Measurements from ENCODE around the gene CFAP44. TPM values are rescaled to one million over a fixed set of nuclear protein-coding genes. Genes with fewer than 3 reads are reported as not detected.

The CFAP44 gene
- total RNA-seq, 1 experiment from 2014 or later = 0.74 TPM

- TF ChIP-seq, protein P1, sequence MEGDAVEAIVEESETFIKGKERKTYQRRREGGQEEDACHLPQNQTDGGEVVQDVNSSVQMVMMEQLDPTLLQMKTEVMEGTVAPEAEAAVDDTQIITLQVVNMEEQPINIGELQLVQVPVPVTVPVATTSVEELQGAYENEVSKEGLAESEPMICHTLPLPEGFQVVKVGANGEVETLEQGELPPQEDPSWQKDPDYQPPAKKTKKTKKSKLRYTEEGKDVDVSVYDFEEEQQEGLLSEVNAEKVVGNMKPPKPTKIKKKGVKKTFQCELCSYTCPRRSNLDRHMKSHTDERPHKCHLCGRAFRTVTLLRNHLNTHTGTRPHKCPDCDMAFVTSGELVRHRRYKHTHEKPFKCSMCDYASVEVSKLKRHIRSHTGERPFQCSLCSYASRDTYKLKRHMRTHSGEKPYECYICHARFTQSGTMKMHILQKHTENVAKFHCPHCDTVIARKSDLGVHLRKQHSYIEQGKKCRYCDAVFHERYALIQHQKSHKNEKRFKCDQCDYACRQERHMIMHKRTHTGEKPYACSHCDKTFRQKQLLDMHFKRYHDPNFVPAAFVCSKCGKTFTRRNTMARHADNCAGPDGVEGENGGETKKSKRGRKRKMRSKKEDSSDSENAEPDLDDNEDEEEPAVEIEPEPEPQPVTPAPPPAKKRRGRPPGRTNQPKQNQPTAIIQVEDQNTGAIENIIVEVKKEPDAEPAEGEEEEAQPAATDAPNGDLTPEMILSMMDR (IDR thresholded peaks at IDR 0.05) = no peak
- TF ChIP-seq, protein P2, sequence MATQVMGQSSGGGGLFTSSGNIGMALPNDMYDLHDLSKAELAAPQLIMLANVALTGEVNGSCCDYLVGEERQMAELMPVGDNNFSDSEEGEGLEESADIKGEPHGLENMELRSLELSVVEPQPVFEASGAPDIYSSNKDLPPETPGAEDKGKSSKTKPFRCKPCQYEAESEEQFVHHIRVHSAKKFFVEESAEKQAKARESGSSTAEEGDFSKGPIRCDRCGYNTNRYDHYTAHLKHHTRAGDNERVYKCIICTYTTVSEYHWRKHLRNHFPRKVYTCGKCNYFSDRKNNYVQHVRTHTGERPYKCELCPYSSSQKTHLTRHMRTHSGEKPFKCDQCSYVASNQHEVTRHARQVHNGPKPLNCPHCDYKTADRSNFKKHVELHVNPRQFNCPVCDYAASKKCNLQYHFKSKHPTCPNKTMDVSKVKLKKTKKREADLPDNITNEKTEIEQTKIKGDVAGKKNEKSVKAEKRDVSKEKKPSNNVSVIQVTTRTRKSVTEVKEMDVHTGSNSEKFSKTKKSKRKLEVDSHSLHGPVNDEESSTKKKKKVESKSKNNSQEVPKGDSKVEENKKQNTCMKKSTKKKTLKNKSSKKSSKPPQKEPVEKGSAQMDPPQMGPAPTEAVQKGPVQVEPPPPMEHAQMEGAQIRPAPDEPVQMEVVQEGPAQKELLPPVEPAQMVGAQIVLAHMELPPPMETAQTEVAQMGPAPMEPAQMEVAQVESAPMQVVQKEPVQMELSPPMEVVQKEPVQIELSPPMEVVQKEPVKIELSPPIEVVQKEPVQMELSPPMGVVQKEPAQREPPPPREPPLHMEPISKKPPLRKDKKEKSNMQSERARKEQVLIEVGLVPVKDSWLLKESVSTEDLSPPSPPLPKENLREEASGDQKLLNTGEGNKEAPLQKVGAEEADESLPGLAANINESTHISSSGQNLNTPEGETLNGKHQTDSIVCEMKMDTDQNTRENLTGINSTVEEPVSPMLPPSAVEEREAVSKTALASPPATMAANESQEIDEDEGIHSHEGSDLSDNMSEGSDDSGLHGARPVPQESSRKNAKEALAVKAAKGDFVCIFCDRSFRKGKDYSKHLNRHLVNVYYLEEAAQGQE (IDR thresholded peaks at IDR 0.05; ENCODE audit: insufficient read depth in 1 of 2, low read depth in 2 of 2, low read length in 1 of 2) = no peak
- no peak for DNase-seq (ENCODE audit: low read depth, low spot score)
- H3K27ac ChIP-seq (ENCODE audit: low read length) = no peak overlapping the region
- intact Hi-C loops (cut with micrococcal nuclease; ENCODE audit: unreplicated experiment) = no loop called here
- H3K36me3 ChIP-seq (ENCODE audit: control insufficient read depth, insufficient read depth, low read length) = no peaks in the 10 kb centered on the region
- CTCF ChIA-PET = no interaction called here
- no peaks in the 10 kb centered on the region for H3K27me3 ChIP-seq (ENCODE audit: control insufficient read depth, insufficient read depth, low read length)
- H3K4me3 ChIP-seq (ENCODE audit: low read depth in 2 of 2, low read length in 2 of 2) = no peak overlapping the region
- in situ Hi-C loops (cut with HindIII; ENCODE audit: low pct_unique_long_range_greater_than_20kb, low sequenced_read_pairs) = no loop called here
- H3K9me3 ChIP-seq (ENCODE audit: control insufficient read depth, insufficient read depth, low read depth, low read length) = no peaks in the 10 kb centered on the region
- no peaks in the 10 kb centered on the region for H3K4me1 ChIP-seq (ENCODE audit: control insufficient read depth, insufficient read depth, low read length)
- no TSS peak for BruUV-seq (replicated peaks)
- POLR2A ChIA-PET = no interaction called here
- ATAC-seq = no peak
Measured at GRCh38 chr3:113423699-113424098, 17.6 kb downstream of the CFAP44 start.

DNA sequence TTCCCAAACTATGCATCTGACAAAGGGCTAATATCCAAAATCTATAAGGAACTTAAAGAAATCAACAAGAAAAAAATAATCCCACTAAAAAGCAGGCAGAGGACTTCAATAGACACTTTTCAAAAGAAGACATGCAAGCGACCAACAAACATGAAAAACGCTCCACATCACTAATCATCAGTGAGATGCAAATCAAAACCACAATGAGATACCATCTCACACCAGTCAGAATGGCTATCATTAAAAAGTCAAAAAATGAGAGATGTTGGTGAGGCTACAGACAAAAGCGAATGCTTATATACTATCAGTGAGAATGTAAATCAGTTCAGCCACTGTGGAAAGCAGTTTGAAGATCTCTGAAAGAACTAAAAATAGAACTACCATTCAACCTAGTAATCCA, 20.2 kb downstream of the CFAP44 start:
- Histone ChIP-seq H3K27me3 (ENCODE audit: control insufficient read depth, insufficient read depth, low read length) (no peaks in the 10 kb centered on the region), H3K27ac (ENCODE audit: low read length) (no peak overlapping the region), H3K4me3 (ENCODE audit: low read depth in 2 of 2, low read length in 2 of 2) (no peak overlapping the region), H3K9me3 (ENCODE audit: control insufficient read depth, insufficient read depth, low read depth, low read length) (no peaks in the 10 kb centered on the region), H3K4me1 (ENCODE audit: control insufficient read depth, insufficient read depth, low read length) (no peaks in the 10 kb centered on the region), H3K36me3 (ENCODE audit: control insufficient read depth, insufficient read depth, low read length) (no peaks in the 10 kb centered on the region)
- intact Hi-C loops (cut with micrococcal nuclease; ENCODE audit: unreplicated experiment) = no loop called here
- in situ Hi-C loops (cut with HindIII; ENCODE audit: low pct_unique_long_range_greater_than_20kb, low sequenced_read_pairs) = no loop called here
- POLR2A ChIA-PET = no interaction called here
- CTCF ChIA-PET = no interaction called here
- DNase-seq (ENCODE audit: low read depth, low spot score) = no peak
- ATAC-seq = no peak
- TF ChIP-seq POLR2AphosphoS5 (IDR thresholded peaks at IDR 0.05; ENCODE audit: low read depth, low read length) = no peak
- TF ChIP-seq SIN3A (IDR thresholded peaks at IDR 0.05; ENCODE audit: borderline replicate concordance, insufficient read depth, low read depth, low read length) = no peak
- TF ChIP-seq, protein P1 (IDR thresholded peaks at IDR 0.05) = no peak
- TF ChIP-seq, protein P2 (IDR thresholded peaks at IDR 0.05; ENCODE audit: insufficient read depth in 1 of 2, low read depth in 2 of 2, low read length in 1 of 2) = no peak
- no peak for TF ChIP-seq TCF7L2 (IDR thresholded peaks at IDR 0.05; ENCODE audit: low read depth, low read length)
- BruUV-seq (replicated peaks) = no TSS peak
